ENCODE data around the gene BBLN. TPM values are rescaled to one million over a fixed set of nuclear protein-coding genes. Genes with fewer than 3 reads are reported as not detected.

Gene BBLN
- total RNA-seq, 1 donor from 2014 or later: 93.9 TPM

DNA sequence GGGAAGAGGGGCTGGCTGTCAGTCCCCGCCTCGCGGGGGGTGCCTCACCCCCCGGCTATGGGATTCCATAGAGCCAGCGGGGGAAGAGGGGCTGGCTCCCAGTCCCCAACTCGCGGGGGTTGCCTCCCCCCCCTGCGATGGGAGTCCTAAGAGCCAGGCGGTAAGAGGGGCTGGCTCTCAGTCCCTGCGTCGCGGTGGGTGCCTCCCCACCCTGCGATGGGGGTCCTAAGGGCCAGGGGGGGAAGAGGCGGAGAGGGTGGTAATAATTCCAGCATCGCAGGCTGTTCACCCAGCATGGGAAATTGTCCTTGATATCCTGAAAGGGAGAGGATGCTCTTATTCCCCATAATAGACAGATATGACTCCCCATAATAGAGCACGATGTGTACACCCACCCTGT, 20.4 kb upstream of the BBLN start:
- Mint-ChIP-seq H3K9me3 (ENCODE audit: unreplicated experiment) (peaks cover 1% of the 10 kb centered on the region), H3K27ac (ENCODE audit: unreplicated experiment) (no peak overlapping the region), H3K27me3 (ENCODE audit: unreplicated experiment) (peaks cover 28% of the 10 kb centered on the region), H3K4me3 (ENCODE audit: unreplicated experiment) (no peak overlapping the region), H3K4me1 (ENCODE audit: unreplicated experiment) (peaks cover 5% of the 10 kb centered on the region), H3K36me3 (ENCODE audit: unreplicated experiment) (peaks cover under 1% of the 10 kb centered on the region)
- TF ChIP-seq, protein P1, sequence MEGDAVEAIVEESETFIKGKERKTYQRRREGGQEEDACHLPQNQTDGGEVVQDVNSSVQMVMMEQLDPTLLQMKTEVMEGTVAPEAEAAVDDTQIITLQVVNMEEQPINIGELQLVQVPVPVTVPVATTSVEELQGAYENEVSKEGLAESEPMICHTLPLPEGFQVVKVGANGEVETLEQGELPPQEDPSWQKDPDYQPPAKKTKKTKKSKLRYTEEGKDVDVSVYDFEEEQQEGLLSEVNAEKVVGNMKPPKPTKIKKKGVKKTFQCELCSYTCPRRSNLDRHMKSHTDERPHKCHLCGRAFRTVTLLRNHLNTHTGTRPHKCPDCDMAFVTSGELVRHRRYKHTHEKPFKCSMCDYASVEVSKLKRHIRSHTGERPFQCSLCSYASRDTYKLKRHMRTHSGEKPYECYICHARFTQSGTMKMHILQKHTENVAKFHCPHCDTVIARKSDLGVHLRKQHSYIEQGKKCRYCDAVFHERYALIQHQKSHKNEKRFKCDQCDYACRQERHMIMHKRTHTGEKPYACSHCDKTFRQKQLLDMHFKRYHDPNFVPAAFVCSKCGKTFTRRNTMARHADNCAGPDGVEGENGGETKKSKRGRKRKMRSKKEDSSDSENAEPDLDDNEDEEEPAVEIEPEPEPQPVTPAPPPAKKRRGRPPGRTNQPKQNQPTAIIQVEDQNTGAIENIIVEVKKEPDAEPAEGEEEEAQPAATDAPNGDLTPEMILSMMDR (IDR thresholded peaks at IDR 0.05): no peak
- DNase-seq (ENCODE audit: extremely low spot score, unreplicated experiment): no peak

DNA sequence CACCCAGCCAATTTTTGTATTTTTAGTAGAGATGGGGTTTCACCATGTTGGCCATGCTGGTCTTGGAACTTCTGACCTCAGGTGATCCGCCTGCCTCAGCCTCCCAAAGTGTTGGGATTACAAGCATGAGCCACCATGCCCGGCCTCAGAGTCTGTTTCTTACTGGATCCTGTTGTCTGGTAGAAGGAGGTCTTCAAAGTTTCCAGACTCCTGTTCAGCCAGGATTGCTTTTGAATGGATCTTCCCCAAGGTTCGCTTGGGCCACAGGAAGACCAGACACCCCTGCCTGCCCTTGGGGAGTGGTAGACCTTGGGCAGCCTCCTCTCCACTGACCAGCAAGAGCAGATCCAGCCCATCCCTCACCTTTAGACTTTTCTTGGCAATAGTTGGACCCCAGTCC, 18.5 kb upstream of the BBLN start:
- DNase-seq (ENCODE audit: extremely low spot score, unreplicated experiment): no peak
- Mint-ChIP-seq H3K9me3 (ENCODE audit: unreplicated experiment) (no peaks in the 10 kb centered on the region), H3K36me3 (ENCODE audit: unreplicated experiment) (no peaks in the 10 kb centered on the region), H3K4me3 (ENCODE audit: unreplicated experiment) (no peak overlapping the region), H3K4me1 (ENCODE audit: unreplicated experiment) (peaks cover 1% of the 10 kb centered on the region), H3K27me3 (ENCODE audit: unreplicated experiment) (peaks cover 11% of the 10 kb centered on the region), H3K27ac (ENCODE audit: unreplicated experiment) (no peak overlapping the region)
- TF ChIP-seq, protein P1 (IDR thresholded peaks at IDR 0.05): no peak

DNA sequence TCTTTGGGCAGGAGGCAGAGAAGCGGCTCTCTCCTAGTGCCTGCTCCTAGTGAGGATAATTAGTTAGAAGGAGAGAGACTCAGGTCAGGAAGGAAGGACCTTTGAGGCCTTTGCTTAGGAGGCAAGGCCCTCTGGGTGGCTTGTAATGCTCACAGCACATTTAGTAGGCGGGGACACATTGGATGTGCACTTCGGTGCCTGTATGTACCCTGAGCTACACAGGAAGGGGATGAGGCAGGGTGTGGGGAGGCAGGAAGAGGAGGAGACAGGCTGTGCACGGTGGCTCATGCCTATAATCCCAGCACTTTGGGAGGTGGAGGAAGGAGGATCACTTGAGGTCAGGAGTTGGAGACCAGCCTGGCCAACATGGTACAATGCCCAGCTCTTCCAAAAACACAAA, 18.0 kb upstream of the BBLN start:
- no peak for DNase-seq (ENCODE audit: extremely low spot score, unreplicated experiment)
- H3K36me3 Mint-ChIP-seq (ENCODE audit: unreplicated experiment): no peaks in the 10 kb centered on the region
- H3K4me3 Mint-ChIP-seq (ENCODE audit: unreplicated experiment): no peak overlapping the region
- H3K9me3 Mint-ChIP-seq (ENCODE audit: unreplicated experiment): no peaks in the 10 kb centered on the region
- no peak overlapping the region for H3K27ac Mint-ChIP-seq (ENCODE audit: unreplicated experiment)
- peaks cover 1% of the 10 kb centered on the region for H3K4me1 Mint-ChIP-seq (ENCODE audit: unreplicated experiment)
- peaks cover 7% of the 10 kb centered on the region for H3K27me3 Mint-ChIP-seq (ENCODE audit: unreplicated experiment)
- TF ChIP-seq, protein P1 (IDR thresholded peaks at IDR 0.05): no peak

DNA sequence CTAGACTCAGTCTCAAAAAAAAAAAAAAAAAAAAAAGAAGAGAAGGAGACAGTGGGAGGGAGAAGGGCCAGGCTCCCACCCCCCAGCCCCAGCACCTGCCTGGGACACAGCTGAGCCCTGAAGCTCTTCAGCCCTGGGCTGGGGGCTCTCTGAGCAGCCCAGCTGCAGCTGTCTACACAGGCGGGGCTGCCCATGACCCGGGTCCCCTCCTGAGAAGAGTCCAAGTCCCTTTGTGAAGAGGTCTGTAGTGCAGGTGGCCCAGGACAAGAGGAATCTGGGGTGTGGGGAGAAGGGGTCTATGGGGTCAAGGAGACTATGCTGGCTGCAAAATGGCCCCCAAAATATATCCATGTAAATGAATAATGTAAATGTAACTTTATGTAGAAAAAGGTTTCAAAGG, 17.5 kb upstream of the BBLN start:
- no peak for DNase-seq (ENCODE audit: extremely low spot score, unreplicated experiment)
- peaks cover 1% of the 10 kb centered on the region for H3K4me1 Mint-ChIP-seq (ENCODE audit: unreplicated experiment)
- no peak overlapping the region for H3K4me3 Mint-ChIP-seq (ENCODE audit: unreplicated experiment)
- H3K27me3 Mint-ChIP-seq (ENCODE audit: unreplicated experiment): peaks cover 2% of the 10 kb centered on the region
- H3K27ac Mint-ChIP-seq (ENCODE audit: unreplicated experiment): no peak overlapping the region
- H3K36me3 Mint-ChIP-seq (ENCODE audit: unreplicated experiment): no peaks in the 10 kb centered on the region
- no peaks in the 10 kb centered on the region for H3K9me3 Mint-ChIP-seq (ENCODE audit: unreplicated experiment)
- TF ChIP-seq, protein P1 (IDR thresholded peaks at IDR 0.05): no peak

DNA sequence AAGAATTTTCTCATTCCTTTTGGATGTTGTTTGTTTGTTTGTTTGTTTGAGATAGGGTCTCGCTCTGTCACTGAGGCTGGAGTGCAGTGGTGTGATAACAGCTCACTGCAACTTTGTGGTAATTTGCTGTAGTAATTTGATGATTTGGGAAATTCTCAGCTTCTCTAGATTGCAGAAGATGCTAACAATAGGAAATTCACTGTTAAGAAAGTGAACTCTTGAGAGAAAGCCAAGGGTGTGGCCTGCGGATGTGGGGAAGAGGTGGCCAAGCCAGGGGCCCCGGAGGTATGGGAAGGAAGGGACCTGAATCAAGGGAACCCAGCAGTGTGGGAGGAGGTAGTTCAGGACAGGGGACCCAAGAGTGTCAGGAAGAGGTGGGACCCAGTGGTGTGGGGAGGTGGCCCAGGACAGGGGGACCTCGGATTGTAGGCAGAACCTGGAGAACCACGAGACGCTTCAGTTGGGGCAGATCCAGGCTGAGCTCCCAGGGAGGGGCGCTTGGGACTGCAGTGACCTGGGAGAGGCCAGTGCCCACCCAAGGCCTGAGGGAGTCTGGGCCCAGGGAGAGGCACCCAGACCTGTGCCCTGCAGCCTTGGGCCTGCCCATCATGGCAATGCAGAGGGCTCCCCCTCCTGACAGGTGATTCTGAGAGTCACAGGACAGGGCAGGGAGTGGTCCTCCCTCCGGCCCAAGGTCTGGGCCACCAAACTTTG, 16.4 kb upstream of the BBLN start:
- Mint-ChIP-seq H3K27ac (ENCODE audit: unreplicated experiment) (no peak overlapping the region), H3K4me1 (ENCODE audit: unreplicated experiment) (peaks cover 1% of the 10 kb centered on the region), H3K9me3 (ENCODE audit: unreplicated experiment) (no peaks in the 10 kb centered on the region), H3K36me3 (ENCODE audit: unreplicated experiment) (no peaks in the 10 kb centered on the region), H3K4me3 (ENCODE audit: unreplicated experiment) (no peak overlapping the region), H3K27me3 (ENCODE audit: unreplicated experiment) (no peaks in the 10 kb centered on the region)
- no peak for DNase-seq (ENCODE audit: extremely low spot score, unreplicated experiment)
- TF ChIP-seq, protein P1 (IDR thresholded peaks at IDR 0.05): no peak
